SK-N-SH (cell line): Measurements from ENCODE around the gene TOM1L2. TPM values are rescaled to one million over a fixed set of nuclear protein-coding genes. Genes with fewer than 3 reads are reported as not detected.

Source experiments
- CTCF ChIA-PET: fragments of 300-600, 350-600 bp; formaldehyde crosslinking; extraction: SDS; loops from one replicate; lab custom pipeline; 2021; lab: Yijun Ruan, JAX
- POLR2A ChIA-PET: fragments of 350-600 bp; sonication (Branson Sonifier 250); formaldehyde crosslinking; extraction: SDS; loops from one replicate; lab custom pipeline; 2020; ENCODE audit warnings: antibody characterized with exemption, inconsistent platforms; lab: Yijun Ruan, JAX
- DNase-seq: peaks from one replicate; pipeline ENCODE4 v3.0.0; 2012
- H2AFZ ChIP-seq: fragments of 200-600 bp; sonication (generic); 2 replicates; pipeline ENCODE4 v1.8.1; 2016; ENCODE audit warnings: antibody characterized with exemption, mild to moderate bottlenecking, low read depth
- H3F3A ChIP-seq: fragments of 200-600 bp; sonication (generic); replicated peaks from 2 replicates; pipeline ENCODE3; 2016; ENCODE audit warnings: antibody characterized with exemption, mild to moderate bottlenecking; ENCODE audit not compliant: insufficient read depth
- H3K27ac ChIP-seq, 2 experiments: fragments of 200-500 bp in 1 of 2; fragments of 200-600 bp in 1 of 2; sonication (Bioruptor generic) in 1 of 2; sonication (generic), shearing (Covaris generic) in 1 of 2; 2 replicates each; pipeline versions ENCODE4 v1.5.1 to v1.6.1; 2014 to 2016; ENCODE audit warnings: low read depth in 2 of 2, inconsistent platforms in 1 of 2, low read length in 1 of 2, mild to moderate bottlenecking in 1 of 2, mixed read lengths in 1 of 2
- H3K27me3 ChIP-seq: fragments of 200-600 bp; sonication (generic), shearing (Covaris generic); 2 replicates; pipeline ENCODE4 v1.6.1; 2016; ENCODE audit warnings: mixed run types; ENCODE audit not compliant: insufficient read depth
- H3K36me3 ChIP-seq, 2 experiments: fragments of 200-500 bp in 1 of 2; fragments of 200-600 bp in 1 of 2; sonication (Bioruptor generic) in 1 of 2; sonication (generic) in 1 of 2; replicated peaks in 1 of 2; 2 replicates each; pipeline versions ENCODE3 to v1.5.1; 2014 to 2016; ENCODE audit warnings: low read length in 1 of 2, mild to moderate bottlenecking in 1 of 2; ENCODE audit not compliant: insufficient read depth in 2 of 2, control insufficient read depth in 1 of 2
- H3K4me1 ChIP-seq, 2 experiments: fragments of 200-500 bp in 1 of 2; fragments of 200-600 bp in 1 of 2; sonication (Bioruptor generic) in 1 of 2; sonication (generic), shearing (Covaris generic) in 1 of 2; 2 replicates each; pipeline versions ENCODE4 v1.5.1 to v1.6.1; 2014 to 2016; ENCODE audit warnings: low read depth in 1 of 2, low read length in 1 of 2, mixed run types in 1 of 2; ENCODE audit not compliant: insufficient read depth in 2 of 2, control insufficient read depth in 1 of 2
- H3K4me2 ChIP-seq: fragments of 200-600 bp; sonication (generic), shearing (Covaris generic); 2 replicates; pipeline ENCODE4 v1.6.1; 2017; ENCODE audit warnings: mixed run types
- H3K4me3 ChIP-seq, 2 experiments: fragments of 200-500 bp in 1 of 2; fragments of 200-600 bp in 1 of 2; sonication (Bioruptor generic) in 1 of 2; sonication (generic), shearing (Covaris generic) in 1 of 2; 2 replicates each; pipeline versions ENCODE4 v1.5.1 to v1.8.1; 2014 to 2016; ENCODE audit warnings: low read depth in 2 of 2, inconsistent platforms in 1 of 2, low read length in 1 of 2, mild to moderate bottlenecking in 1 of 2, mixed read lengths in 1 of 2, moderate library complexity in 1 of 2
- H3K79me2 ChIP-seq: fragments of 200-600 bp; sonication (generic); 2 replicates; pipeline ENCODE4 v1.8.1; 2017; ENCODE audit warnings: mild to moderate bottlenecking; ENCODE audit not compliant: insufficient read depth
- H3K9ac ChIP-seq: fragments of 200-600 bp; sonication (generic); 2 replicates; pipeline ENCODE4 v1.6.1; 2017; ENCODE audit warnings: mixed run types
- H3K9me2 ChIP-seq: fragments of 200-600 bp; sonication (generic); 2 replicates; pipeline ENCODE4 v1.6.1; 2017; ENCODE audit warnings: mixed run types
- H3K9me3 ChIP-seq: fragments of 200-600 bp; sonication (generic); 2 replicates; pipeline ENCODE4 v1.6.1; 2017; ENCODE audit warnings: mixed run types, mild to moderate bottlenecking, moderate library complexity
- H4K20me1 ChIP-seq: fragments of 200-600 bp; sonication (generic); 2 replicates; pipeline ENCODE4 v1.6.1; 2017; ENCODE audit warnings: mild to moderate bottlenecking, mixed run types; ENCODE audit not compliant: insufficient read depth
- CHD2 ChIP-seq: fragments of 150-350 bp; IDR thresholded peaks from 2 replicates; pipeline ENCODE4 v1.6.1; 2018; ENCODE audit warnings: low read length; ENCODE audit not compliant: partially characterized antibody
- EZH2phosphoT487 ChIP-seq: fragments of 200-600 bp; sonication (generic); IDR thresholded peaks from 2 replicates; pipeline ENCODE4 v1.6.1; 2017; ENCODE audit warnings: low read depth, mixed run types, mild to moderate bottlenecking, antibody characterized with exemption, moderate library complexity, borderline replicate concordance
- FOSL2 ChIP-seq: IDR thresholded peaks from 2 replicates; pipeline ENCODE4 v1.4.0; 2012; ENCODE audit warnings: low read depth, mild to moderate bottlenecking, moderate library complexity, borderline replicate concordance
- FOXJ3 ChIP-seq: sonication (generic); formaldehyde crosslinking; IDR thresholded peaks from 2 replicates; pipeline ENCODE4 v1.5.1; 2020; ENCODE audit warnings: mild to moderate bottlenecking, missing genetic modification reagents
- FOXM1 ChIP-seq: IDR thresholded peaks from 2 replicates; pipeline ENCODE4 v1.4.0; 2012; ENCODE audit warnings: low read depth, mild to moderate bottlenecking
- JUND ChIP-seq: IDR thresholded peaks from 2 replicates; pipeline ENCODE4 v1.4.0; 2012
- MAX ChIP-seq: IDR thresholded peaks from 2 replicates; pipeline ENCODE4 v1.4.0; 2012; ENCODE audit warnings: low read depth
- MEF2A ChIP-seq: IDR thresholded peaks from 2 replicates; pipeline ENCODE4 v1.4.0; 2012; ENCODE audit warnings: low read depth, borderline replicate concordance
- PBX3 ChIP-seq: IDR thresholded peaks from 2 replicates; pipeline ENCODE4; 2012
- POLR2AphosphoS5 ChIP-seq: IDR thresholded peaks from 2 replicates; pipeline ENCODE4 v1.6.1; 2012; ENCODE audit warnings: low read depth, low read length
- REST ChIP-seq: IDR thresholded peaks from 2 replicates; pipeline ENCODE4 v1.6.1; 2012; ENCODE audit warnings: mild to moderate bottlenecking, low read depth, low read length, moderate library complexity
- RFX5 ChIP-seq: IDR thresholded peaks from 2 replicates; pipeline ENCODE4 v1.6.1; 2012; ENCODE audit warnings: mild to moderate bottlenecking, improper control_type of control experiment, low read length
- RXRA ChIP-seq: IDR thresholded peaks from 2 replicates; pipeline ENCODE4 v1.4.0; 2012; ENCODE audit warnings: low read depth, mild to moderate bottlenecking, borderline replicate concordance
- SMC3 ChIP-seq: IDR thresholded peaks from 2 replicates; pipeline ENCODE4 v1.6.1; 2012; ENCODE audit warnings: low read depth, low read length, improper control_type of control experiment
- TAF1 ChIP-seq: IDR thresholded peaks from 2 replicates; pipeline ENCODE4 v1.6.1; 2012; ENCODE audit warnings: low read depth, mild to moderate bottlenecking, low read length, moderate library complexity, borderline replicate concordance
- TCF12 ChIP-seq: IDR thresholded peaks from 2 replicates; pipeline ENCODE4 v1.4.0; 2012
- USF2 ChIP-seq: fragments of 150-350 bp; IDR thresholded peaks from 2 replicates; pipeline ENCODE4 v1.6.1; 2017; ENCODE audit warnings: antibody characterized with exemption, low read length, low read depth, borderline replicate concordance
- ZBTB33 ChIP-seq: IDR thresholded peaks from 2 replicates; pipeline ENCODE4 v1.4.0; 2012; ENCODE audit warnings: low read depth, borderline replicate concordance
- WGBS: methylation state at CpG from one replicate; pipeline ENCODE4 v1.1.6; 2017; ENCODE audit warnings: low lambda C conversion rate; 5-methylcytosine and 5-hydroxymethylcytosine counted together
- polyA plus RNA-seq, 3 experiments: library from polyadenylated mRNA; depleted of rRNA; stranded (reverse); fragments of >200 nt; gene quantifications; 2 replicates each; pipeline ENCODE4 v1.2.3, GENCODE V29; 2012
- TF ChIP-seq, protein P1 (sequence below): fragments of 200-600 bp; sonication (generic); IDR thresholded peaks from 2 replicates; pipeline ENCODE4 v1.6.1; 2017; ENCODE audit warnings: antibody characterized with exemption, mild to moderate bottlenecking, moderate library complexity

TOM1L2 gene
- polyA plus RNA-seq, 1 of the 3 experiments (the other 2 are of a cell fraction) = 85.4 TPM

- no peak for TF ChIP-seq PBX3
- no peak for TF ChIP-seq RXRA
- TF ChIP-seq TCF12 = no peak
- no peak for TF ChIP-seq MAX
These were observed 112.1 kb downstream of the TOM1L2 start (continued) for GRCh38 chr17:17859909-17860765.

DNA sequence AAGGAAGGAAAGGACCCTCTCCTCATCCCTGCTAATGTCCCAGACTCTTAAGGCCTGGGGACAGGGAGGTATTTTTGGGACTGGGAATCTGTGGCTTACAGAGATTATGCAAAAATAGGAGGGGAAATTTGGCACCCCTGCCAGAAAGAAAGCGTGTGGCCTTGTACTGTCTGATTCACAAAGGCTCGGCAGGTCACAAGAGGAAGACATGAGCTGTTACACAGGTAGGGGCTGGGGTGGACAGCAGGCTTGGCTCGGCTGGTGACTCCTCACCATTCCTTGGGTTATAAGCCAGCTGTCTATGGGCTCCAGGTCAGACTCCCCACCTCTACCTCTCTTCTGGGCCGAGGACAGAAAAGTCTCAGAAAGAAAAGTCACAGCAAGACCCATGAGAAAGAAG, 114.7 kb downstream of the TOM1L2 start:
- POLR2A ChIA-PET = no interaction called here
- H3K4me1 ChIP-seq = peaks cover 0 to 56% of the 10 kb centered on the region in 2 experiments; a peak in 1 of 4 replicates
- WGBS = 92% methylated on average over 4 of the region's 4 CpGs
- H3K79me2 ChIP-seq = no peaks in the 10 kb centered on the region
- H3K9me3 ChIP-seq = no peaks in the 10 kb centered on the region
- H3K4me3 ChIP-seq = no peak overlapping the region
- TF ChIP-seq FOXJ3 (CRISPR knock-in tag) = no peak
- TF ChIP-seq RFX5 = no peak
- no peak for TF ChIP-seq FOSL2
- no peak for TF ChIP-seq ZBTB33
- TF ChIP-seq SMC3 = no peak
- no peak for TF ChIP-seq REST
- no peak for TF ChIP-seq TAF1
- TF ChIP-seq, protein P1, sequence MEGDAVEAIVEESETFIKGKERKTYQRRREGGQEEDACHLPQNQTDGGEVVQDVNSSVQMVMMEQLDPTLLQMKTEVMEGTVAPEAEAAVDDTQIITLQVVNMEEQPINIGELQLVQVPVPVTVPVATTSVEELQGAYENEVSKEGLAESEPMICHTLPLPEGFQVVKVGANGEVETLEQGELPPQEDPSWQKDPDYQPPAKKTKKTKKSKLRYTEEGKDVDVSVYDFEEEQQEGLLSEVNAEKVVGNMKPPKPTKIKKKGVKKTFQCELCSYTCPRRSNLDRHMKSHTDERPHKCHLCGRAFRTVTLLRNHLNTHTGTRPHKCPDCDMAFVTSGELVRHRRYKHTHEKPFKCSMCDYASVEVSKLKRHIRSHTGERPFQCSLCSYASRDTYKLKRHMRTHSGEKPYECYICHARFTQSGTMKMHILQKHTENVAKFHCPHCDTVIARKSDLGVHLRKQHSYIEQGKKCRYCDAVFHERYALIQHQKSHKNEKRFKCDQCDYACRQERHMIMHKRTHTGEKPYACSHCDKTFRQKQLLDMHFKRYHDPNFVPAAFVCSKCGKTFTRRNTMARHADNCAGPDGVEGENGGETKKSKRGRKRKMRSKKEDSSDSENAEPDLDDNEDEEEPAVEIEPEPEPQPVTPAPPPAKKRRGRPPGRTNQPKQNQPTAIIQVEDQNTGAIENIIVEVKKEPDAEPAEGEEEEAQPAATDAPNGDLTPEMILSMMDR = no peak
- no peak for TF ChIP-seq CHD2
- no peak for TF ChIP-seq FOXM1
- TF ChIP-seq USF2 = no peak
- no peak for TF ChIP-seq MEF2A
- no peak for TF ChIP-seq JUND
- TF ChIP-seq EZH2phosphoT487 = no peak
- TF ChIP-seq POLR2AphosphoS5 = no peak
- no peak for TF ChIP-seq MAX
- TF ChIP-seq RXRA = no peak
- H2AFZ ChIP-seq = no peak overlapping the region
- peaks cover 8% of the 10 kb centered on the region for H3F3A ChIP-seq
- H3K9ac ChIP-seq = no peak overlapping the region
- no peaks in the 10 kb centered on the region for H3K9me2 ChIP-seq
- H4K20me1 ChIP-seq = no peaks in the 10 kb centered on the region
- CTCF ChIA-PET = interaction anchor here (0.6 to 7.2 kb wide), 7 partner anchors 10 to 72 kb away, joined by 3 to 56 read pairs (median 4); no protein-coding TSS in a partner anchor
- no peaks in the 10 kb centered on the region for H3K27me3 ChIP-seq
- no peak overlapping the region for H3K4me2 ChIP-seq
- DNase-seq = no peak
- no peak overlapping the region for H3K27ac ChIP-seq
- peaks cover 5 to 39% of the 10 kb centered on the region in 2 experiments for H3K36me3 ChIP-seq
